ENCODE data around the gene ARAP2. TPM values are rescaled to one million over a fixed set of nuclear protein-coding genes. Genes with fewer than 3 reads are reported as not detected.

The ARAP2 gene
- total RNA-seq, 4 donors from 2014 or later, result 7.5 to 21.0 (median 7.9) TPM

- TF ChIP-seq POLR2A (IDR thresholded peaks at IDR 0.05; ENCODE audit: low read depth), result no peak
- TF ChIP-seq CTCF (IDR thresholded peaks at IDR 0.05), result no peak
- TF ChIP-seq POLR2AphosphoS5 (IDR thresholded peaks at IDR 0.05), result no peak
- TF ChIP-seq EP300 (IDR thresholded peaks at IDR 0.05), result no peak
- 45% methylated on average over 2 of the region's 2 CpGs for WGBS
- intact Hi-C loops (cut with DNase I), result no loop called here
Measured at GRCh38 chr4:36288731-36289426, 44.6 kb upstream of the ARAP2 start.

GRCh38 chr4:36286481-36286871, 42.2 kb upstream of the ARAP2 start:
- DNase-seq (ENCODE audit: extremely low spot score), result no peak
- intact Hi-C loops (cut with DNase I), result no loop called here
- no peak overlapping the region for H3K27ac ChIP-seq (replicated peaks in 1 of 4)
- H3K9me3 ChIP-seq, result no peaks in the 10 kb centered on the region
- no peak overlapping the region for H3K4me3 ChIP-seq
- no peaks in the 10 kb centered on the region for H3K36me3 ChIP-seq
- H3K27me3 ChIP-seq, result peaks cover 0 to 5% (median 0%) of the 10 kb centered on the region in 4 donors
- no peak for TF ChIP-seq CTCF (IDR thresholded peaks at IDR 0.05)
- TF ChIP-seq POLR2A (IDR thresholded peaks at IDR 0.05; ENCODE audit: low read depth), result no peak
- no peak for TF ChIP-seq POLR2AphosphoS5 (IDR thresholded peaks at IDR 0.05)
- TF ChIP-seq EP300 (IDR thresholded peaks at IDR 0.05), result no peak
- 90% methylated on average over 4 of the region's 4 CpGs for WGBS
- H3K4me1 ChIP-seq, result no peaks in the 10 kb centered on the region

More at GRCh38 chr4:36288731-36289426, 44.6 kb upstream of the ARAP2 start:
- Histone ChIP-seq H3K4me3 (no peak overlapping the region), H3K27me3 (no peaks in the 10 kb centered on the region), H3K36me3 (no peaks in the 10 kb centered on the region), H3K4me1 (no peaks in the 10 kb centered on the region), H3K9me3 (no peaks in the 10 kb centered on the region), H3K27ac (replicated peaks in 1 of 4) (no peak overlapping the region)
- no peak for DNase-seq (ENCODE audit: extremely low spot score)

- no peak for DNase-seq (ENCODE audit: extremely low spot score)
- TF ChIP-seq POLR2A (IDR thresholded peaks at IDR 0.05; ENCODE audit: low read depth) (no peak), POLR2AphosphoS5 (IDR thresholded peaks at IDR 0.05) (no peak), EP300 (IDR thresholded peaks at IDR 0.05) (no peak), CTCF (IDR thresholded peaks at IDR 0.05) (no peak)
- no peaks in the 10 kb centered on the region for H3K36me3 ChIP-seq
- intact Hi-C loops (cut with DNase I), result no loop called here
- H3K9me3 ChIP-seq, result no peaks in the 10 kb centered on the region
- no peaks in the 10 kb centered on the region for H3K4me1 ChIP-seq
- peaks cover 0 to 5% (median 0%) of the 10 kb centered on the region in 4 donors for H3K27me3 ChIP-seq
- no peak overlapping the region for H3K4me3 ChIP-seq
- no peak overlapping the region for H3K27ac ChIP-seq (replicated peaks in 1 of 4)
- 80% methylated on average over 6 of the region's 6 CpGs for WGBS
Measured at GRCh38 chr4:36285784-36286480, 41.6 kb upstream of the ARAP2 start.

- intact Hi-C loops (cut with DNase I), result no loop called here
- Histone ChIP-seq H3K27me3 (peaks cover 0 to 5% (median 0%) of the 10 kb centered on the region in 4 donors), H3K4me3 (no peak overlapping the region), H3K9me3 (no peaks in the 10 kb centered on the region), H3K4me1 (no peaks in the 10 kb centered on the region), H3K27ac (replicated peaks in 1 of 4) (no peak overlapping the region), H3K36me3 (no peaks in the 10 kb centered on the region)
- WGBS, result 76% methylated on average over 2 of the region's 2 CpGs
- TF ChIP-seq EP300 (IDR thresholded peaks at IDR 0.05) (no peak), POLR2A (IDR thresholded peaks at IDR 0.05; ENCODE audit: low read depth) (no peak), POLR2AphosphoS5 (IDR thresholded peaks at IDR 0.05) (no peak), CTCF (IDR thresholded peaks at IDR 0.05) (no peak)
- no peak for DNase-seq (ENCODE audit: extremely low spot score)
Measured at GRCh38 chr4:36283912-36284465, 39.7 kb upstream of the ARAP2 start.
